ENCODE data around the gene SYT1.

SYT1 gene

GRCh38 chr12:79161249-79161934, 296.8 kb downstream of the SYT1 start:
- Histone ChIP-seq H3K27ac (ENCODE audit: poor library complexity, severe bottlenecking) (no peak overlapping the region), H3K4me1 (ENCODE audit: insufficient read depth, poor library complexity, severe bottlenecking) (no peaks in the 10 kb centered on the region), H3K9me3 (ENCODE audit: severe bottlenecking) (no peaks in the 10 kb centered on the region), H3K4me3 (ENCODE audit: severe bottlenecking) (no peak overlapping the region), H3K27me3 (ENCODE audit: insufficient read depth, poor library complexity, severe bottlenecking) (peaks cover 4% of the 10 kb centered on the region), H3K36me3 (ENCODE audit: low read depth) (no peaks in the 10 kb centered on the region)
- no peak for TF ChIP-seq CTCF (IDR thresholded peaks at IDR 0.05; ENCODE audit: poor library complexity, severe bottlenecking)
- DNase-seq (ENCODE audit: low spot score) (no peak), ATAC-seq (ENCODE audit: low read depth) (no peak; the same call in 2 of the 3 replicates)

- Histone ChIP-seq H3K4me3 (ENCODE audit: severe bottlenecking) (no peak overlapping the region), H3K9me3 (ENCODE audit: severe bottlenecking) (no peaks in the 10 kb centered on the region), H3K27me3 (ENCODE audit: insufficient read depth, poor library complexity, severe bottlenecking) (peaks cover 4% of the 10 kb centered on the region), H3K27ac (ENCODE audit: poor library complexity, severe bottlenecking) (no peak overlapping the region), H3K36me3 (ENCODE audit: low read depth) (no peaks in the 10 kb centered on the region), H3K4me1 (ENCODE audit: insufficient read depth, poor library complexity, severe bottlenecking) (no peaks in the 10 kb centered on the region)
- TF ChIP-seq CTCF (IDR thresholded peaks at IDR 0.05; ENCODE audit: poor library complexity, severe bottlenecking): no peak
- no peak for DNase-seq (ENCODE audit: low spot score)
- no peak for ATAC-seq (ENCODE audit: low read depth)
These were observed 297.7 kb downstream of the SYT1 start for GRCh38 chr12:79162147-79162772.

GRCh38 chr12:79162948-79163347, 298.4 kb downstream of the SYT1 start:
- no peak for TF ChIP-seq CTCF (IDR thresholded peaks at IDR 0.05; ENCODE audit: poor library complexity, severe bottlenecking)
- no peak overlapping the region for H3K27ac ChIP-seq (ENCODE audit: poor library complexity, severe bottlenecking)
- ATAC-seq (ENCODE audit: low read depth): 0 out of 3 replicates have a peak, but pooled peaks have one; percentile 25
- no peaks in the 10 kb centered on the region for H3K36me3 ChIP-seq (ENCODE audit: low read depth)
- H3K4me3 ChIP-seq (ENCODE audit: severe bottlenecking): no peak overlapping the region
- no peaks in the 10 kb centered on the region for H3K4me1 ChIP-seq (ENCODE audit: insufficient read depth, poor library complexity, severe bottlenecking)
- H3K27me3 ChIP-seq (ENCODE audit: insufficient read depth, poor library complexity, severe bottlenecking): peaks cover 4% of the 10 kb centered on the region
- H3K9me3 ChIP-seq (ENCODE audit: severe bottlenecking): no peaks in the 10 kb centered on the region
- DNase-seq (ENCODE audit: low spot score): no peak

GRCh38 chr12:79164890-79165289, 300.3 kb downstream of the SYT1 start:
- no peaks in the 10 kb centered on the region for H3K9me3 ChIP-seq (ENCODE audit: severe bottlenecking)
- no peak overlapping the region for H3K4me3 ChIP-seq (ENCODE audit: severe bottlenecking)
- TF ChIP-seq CTCF (IDR thresholded peaks at IDR 0.05; ENCODE audit: poor library complexity, severe bottlenecking): no peak
- DNase-seq (ENCODE audit: low spot score): no peak
- H3K27me3 ChIP-seq (ENCODE audit: insufficient read depth, poor library complexity, severe bottlenecking): peaks cover 4% of the 10 kb centered on the region
- no peak overlapping the region for H3K27ac ChIP-seq (ENCODE audit: poor library complexity, severe bottlenecking)
- ATAC-seq (ENCODE audit: low read depth): no peak
- H3K4me1 ChIP-seq (ENCODE audit: insufficient read depth, poor library complexity, severe bottlenecking): no peaks in the 10 kb centered on the region
- no peaks in the 10 kb centered on the region for H3K36me3 ChIP-seq (ENCODE audit: low read depth)

- ATAC-seq (ENCODE audit: low read depth) (no peak), DNase-seq (ENCODE audit: low spot score) (no peak)
- Histone ChIP-seq H3K4me1 (ENCODE audit: insufficient read depth, poor library complexity, severe bottlenecking) (no peaks in the 10 kb centered on the region), H3K27ac (ENCODE audit: poor library complexity, severe bottlenecking) (no peak overlapping the region), H3K4me3 (ENCODE audit: severe bottlenecking) (no peak overlapping the region), H3K36me3 (ENCODE audit: low read depth) (no peaks in the 10 kb centered on the region), H3K9me3 (ENCODE audit: severe bottlenecking) (no peaks in the 10 kb centered on the region), H3K27me3 (ENCODE audit: insufficient read depth, poor library complexity, severe bottlenecking) (peaks cover 4% of the 10 kb centered on the region)
- no peak for TF ChIP-seq CTCF (IDR thresholded peaks at IDR 0.05; ENCODE audit: poor library complexity, severe bottlenecking)
These were observed 304.1 kb downstream of the SYT1 start for GRCh38 chr12:79168687-79169086.

All from RWPE2 (cell line).